Measurements from ENCODE around the gene SLITRK3. TPM values are rescaled to one million over a fixed set of nuclear protein-coding genes. Genes with fewer than 3 reads are reported as not detected.
"Not testable (repeated sequence)": the region's sequence is repeated elsewhere in the genome, so short reads cannot be mapped to it uniquely, and the experiment has no call there.

The SLITRK3 gene
- total and polyA plus RNA-seq, 2 experiments from 2014 or later: 1.3 to 2.2 TPM

DNA sequence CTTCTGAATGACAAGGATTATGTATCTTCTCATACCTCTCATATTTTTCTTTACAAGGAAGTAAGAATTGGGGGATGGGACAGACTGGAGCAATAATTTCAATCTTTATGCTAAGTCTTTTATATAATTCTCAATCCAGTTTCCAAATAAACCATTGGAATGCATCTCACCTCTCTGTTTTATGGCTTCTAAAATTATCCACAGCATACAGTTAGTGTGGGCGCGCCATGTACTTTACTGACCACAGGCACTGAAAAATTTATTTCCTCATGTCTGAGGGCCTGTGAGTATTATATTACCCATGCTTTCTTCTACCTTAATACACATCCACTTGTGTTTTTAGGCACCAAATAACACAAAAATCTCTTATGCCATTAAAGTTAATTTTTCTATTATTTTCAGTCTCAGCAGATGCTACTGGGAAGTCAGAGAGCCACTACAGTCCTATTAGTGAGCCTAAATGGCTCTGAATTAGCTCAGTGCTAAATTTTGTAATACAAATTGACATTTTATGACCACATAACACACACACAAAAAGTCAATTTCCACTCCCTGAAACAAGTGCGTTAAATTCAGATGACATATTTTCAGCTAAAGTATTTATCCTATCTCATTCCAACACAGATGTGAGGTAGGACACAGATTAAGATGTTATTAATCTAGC, 39.3 kb downstream of the SLITRK3 start:
- H3K27me3 ChIP-seq: no peaks in the 10 kb centered on the region
- no peak overlapping the region for H2AFZ ChIP-seq
- H3K9me3 ChIP-seq (ENCODE audit: low read depth): no peaks in the 10 kb centered on the region
- H3K36me3 ChIP-seq (replicated peaks; ENCODE audit: insufficient read depth, low read depth): no peaks in the 10 kb centered on the region
- no peak overlapping the region for H3K4me2 ChIP-seq
- no peak overlapping the region for H3K27ac ChIP-seq
- H3K9me2 ChIP-seq (replicated peaks; ENCODE audit: insufficient read depth): no peaks in the 10 kb centered on the region
- 92% methylated on average over 3 of the region's 3 CpGs for WGBS (ENCODE audit: low lambda C conversion rate, missing lambda C conversion rate)
- no peaks in the 10 kb centered on the region for H3K79me2 ChIP-seq
- H3K4me3 ChIP-seq: no peak overlapping the region
- no peaks in the 10 kb centered on the region for H3K4me1 ChIP-seq (ENCODE audit: insufficient read depth)
- DNase-seq (ENCODE audit: low spot score): no peak
- no peaks in the 10 kb centered on the region for H4K20me1 ChIP-seq (ENCODE audit: insufficient read depth, poor library complexity, severe bottlenecking)
- no peak for TF ChIP-seq EZH2 (IDR thresholded peaks at IDR 0.05; ENCODE audit: borderline replicate concordance)
- TF ChIP-seq EZH2phosphoT487 (IDR thresholded peaks at IDR 0.05; ENCODE audit: low read depth, severe bottlenecking, unreplicated experiment): no peak
- TF ChIP-seq CTCF (IDR thresholded peaks at IDR 0.05; ENCODE audit: poor library complexity): no peak

GRCh38 chr3:165148876-165149441, 47.2 kb downstream of the SLITRK3 start:
- Histone ChIP-seq H3K36me3 (replicated peaks; ENCODE audit: insufficient read depth, low read depth) (no peaks in the 10 kb centered on the region), H3K9me3 (ENCODE audit: low read depth) (no peaks in the 10 kb centered on the region), H2AFZ (no peak overlapping the region), H3K79me2 (no peaks in the 10 kb centered on the region), H3K4me3 (no peak overlapping the region), H3K27me3 (no peaks in the 10 kb centered on the region), H3K9me2 (replicated peaks; ENCODE audit: insufficient read depth) (no peaks in the 10 kb centered on the region), H3K27ac (peak overlapping the region; percentile 8), H4K20me1 (ENCODE audit: insufficient read depth, poor library complexity, severe bottlenecking) (no peaks in the 10 kb centered on the region), H3K4me2 (peak overlapping the region; percentile 1), H3K4me1 (ENCODE audit: insufficient read depth) (no peaks in the 10 kb centered on the region)
- TF ChIP-seq CTCF (IDR thresholded peaks at IDR 0.05; ENCODE audit: poor library complexity): no peak
- 76% methylated on average over 4 of the region's 4 CpGs for WGBS (ENCODE audit: low lambda C conversion rate, missing lambda C conversion rate)
- peak; percentile 6 for DNase-seq (ENCODE audit: low spot score)

DNA sequence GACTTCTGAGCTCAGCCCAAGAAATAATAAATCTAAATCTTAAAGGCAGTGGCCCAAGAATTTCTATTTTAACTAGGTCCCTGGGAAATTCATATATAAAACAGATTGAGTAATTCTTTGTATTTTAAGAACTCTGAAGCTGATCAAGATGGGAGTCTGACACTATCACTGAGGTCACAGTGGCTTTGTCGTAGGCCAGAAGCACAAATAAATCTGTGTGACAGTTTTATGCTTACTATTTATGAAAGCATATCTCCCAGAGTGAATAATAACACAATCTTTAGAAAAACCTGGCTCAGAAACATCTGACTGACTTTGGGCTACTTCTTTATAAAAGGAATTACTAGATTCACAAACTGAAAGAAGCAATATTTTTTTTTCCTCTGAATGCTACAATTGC, 51.9 kb downstream of the SLITRK3 start:
- Histone ChIP-seq H3K9me2 (replicated peaks; ENCODE audit: insufficient read depth) (no peaks in the 10 kb centered on the region), H4K20me1 (ENCODE audit: insufficient read depth, poor library complexity, severe bottlenecking) (no peaks in the 10 kb centered on the region), H3K27ac (no peak overlapping the region), H2AFZ (no peak overlapping the region), H3K27me3 (no peaks in the 10 kb centered on the region), H3K4me1 (ENCODE audit: insufficient read depth) (no peaks in the 10 kb centered on the region), H3K4me3 (no peak overlapping the region), H3K9me3 (ENCODE audit: low read depth) (no peaks in the 10 kb centered on the region), H3K4me2 (no peak overlapping the region), H3K79me2 (no peaks in the 10 kb centered on the region), H3K36me3 (replicated peaks; ENCODE audit: insufficient read depth, low read depth) (no peaks in the 10 kb centered on the region)
- TF ChIP-seq EZH2phosphoT487 (IDR thresholded peaks at IDR 0.05; ENCODE audit: low read depth, severe bottlenecking, unreplicated experiment) (no peak), EZH2 (IDR thresholded peaks at IDR 0.05; ENCODE audit: borderline replicate concordance) (no peak), CTCF (IDR thresholded peaks at IDR 0.05; ENCODE audit: poor library complexity) (no peak)
- WGBS (ENCODE audit: low lambda C conversion rate, missing lambda C conversion rate): 70% methylated on average over 1 of the region's 1 CpG
- DNase-seq (ENCODE audit: low spot score): no peak

DNA sequence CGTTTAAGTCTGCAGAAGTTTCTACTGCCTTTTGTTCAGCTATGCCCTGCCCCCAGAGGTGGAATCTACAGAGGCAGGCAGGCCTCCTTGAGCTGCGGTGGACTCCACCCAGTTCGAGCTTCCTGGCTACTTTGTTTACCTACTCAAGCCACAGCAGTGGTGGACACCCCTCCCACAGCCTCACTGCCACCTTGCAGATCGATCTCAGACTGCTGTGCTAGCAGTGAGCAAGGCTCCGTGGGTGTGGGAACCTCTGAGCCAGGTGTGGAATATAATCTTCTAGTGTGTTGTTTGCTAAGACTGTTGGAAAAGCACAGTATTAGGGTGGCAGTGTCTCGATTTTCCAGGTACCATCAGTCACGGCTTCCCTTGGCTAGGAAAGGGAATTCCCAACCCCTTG, 56.3 kb downstream of the SLITRK3 start:
- H3K9me3 ChIP-seq (ENCODE audit: low read depth); DNase-seq (ENCODE audit: low spot score); H3K36me3 ChIP-seq (replicated peaks; ENCODE audit: insufficient read depth, low read depth); H2AFZ ChIP-seq; H3K4me2 ChIP-seq; H3K4me3 ChIP-seq; H3K27me3 ChIP-seq; H3K27ac ChIP-seq; H3K4me1 ChIP-seq (ENCODE audit: insufficient read depth); H4K20me1 ChIP-seq (ENCODE audit: insufficient read depth, poor library complexity, severe bottlenecking); H3K9me2 ChIP-seq (replicated peaks; ENCODE audit: insufficient read depth); H3K79me2 ChIP-seq: not testable (repeated sequence)
- WGBS (ENCODE audit: low lambda C conversion rate, missing lambda C conversion rate): 71% methylated on average over 7 of the region's 7 CpGs

Other genes starting within 250 kb of the SLITRK3 start
- 77.3 and 78.4 TPM in 2 replicates for gene SI, start 117.9 kb downstream of the SLITRK3 start, total RNA-seq
- gene SI, start 117.9 kb downstream of the SLITRK3 start, polyA plus RNA-seq: 7.5 and 8.2 TPM in 2 replicates

All from hepatocyte (in vitro differentiated cells).